Measurements from ENCODE around the gene USP50.
"Not testable (repeated sequence)": the region's sequence is repeated elsewhere in the genome, so short reads cannot be mapped to it uniquely, and the experiment has no call there.

The USP50 gene

DNA sequence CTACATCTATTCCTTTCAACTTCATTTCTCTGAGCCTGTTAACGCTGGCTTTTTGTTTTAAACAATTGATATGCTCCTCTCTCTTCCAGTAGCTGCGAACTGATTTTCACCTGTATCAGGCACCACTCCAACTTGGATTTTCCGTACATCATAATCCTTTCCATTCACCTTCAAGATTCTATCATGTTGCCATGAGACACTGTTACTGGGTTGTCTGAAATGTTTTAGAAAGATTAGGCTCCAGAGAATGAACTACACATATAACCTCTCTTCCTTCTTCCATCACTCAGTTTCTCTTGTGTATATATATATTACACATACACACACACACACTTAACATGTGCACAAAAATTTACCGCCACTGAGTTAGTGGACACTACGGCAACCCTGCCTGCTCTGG lies at the start of gene USP50:
TSS of gene USP50 (minus strand) at position 101 of the 400 bp plus-strand sequence. CDS start 141 bp downstream, outside the sequence.
- no peak within 1 kb of the TSS for H3K4me3 ChIP-seq
- in situ Hi-C loops (cut with MboI; ENCODE audit: low sequenced_read_pairs): no loop called here

DNA sequence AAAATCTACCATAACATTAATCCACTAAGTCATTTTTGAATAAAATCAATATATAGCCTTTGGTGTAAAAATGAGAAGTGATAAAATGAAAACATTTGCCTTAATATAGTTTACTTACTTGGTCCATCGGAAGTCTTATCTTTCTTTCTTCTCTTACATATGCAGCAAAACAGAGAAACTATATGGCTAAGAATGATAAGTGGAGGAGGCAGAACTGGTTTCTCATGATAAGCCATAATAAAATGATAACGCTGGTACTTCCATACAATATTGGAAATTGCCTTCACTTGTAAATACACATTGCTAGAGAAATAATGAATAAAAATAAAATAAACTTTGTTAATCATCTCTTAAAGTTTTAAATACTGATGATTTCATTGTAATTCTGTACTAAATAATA lies 47.8 kb upstream of the USP50 start:
- in situ Hi-C loops (cut with MboI; ENCODE audit: low sequenced_read_pairs): no loop called here
- Histone ChIP-seq H3K9me3 (no peaks in the 10 kb centered on the region), H3K4me1 (no peaks in the 10 kb centered on the region), H3K4me3 (no peak overlapping the region), H3K36me3 (replicated peaks) (peaks cover 53% of the 10 kb centered on the region), H3K27me3 (ENCODE audit: low read depth) (no peaks in the 10 kb centered on the region)
- DNase-seq (ENCODE audit: low spot score in 2 of 2): no peak

More for the DNA sequence above, at the start of gene USP50:
- Histone ChIP-seq H3K9me3 (no peaks in the 10 kb centered on the region), H3K4me1 (no peaks in the 10 kb centered on the region), H3K36me3 (replicated peaks) (no peaks in the 10 kb centered on the region), H3K27me3 (ENCODE audit: low read depth) (peaks cover 20% of the 10 kb centered on the region)
- DNase-seq (ENCODE audit: low spot score in 2 of 2): no peak

DNA sequence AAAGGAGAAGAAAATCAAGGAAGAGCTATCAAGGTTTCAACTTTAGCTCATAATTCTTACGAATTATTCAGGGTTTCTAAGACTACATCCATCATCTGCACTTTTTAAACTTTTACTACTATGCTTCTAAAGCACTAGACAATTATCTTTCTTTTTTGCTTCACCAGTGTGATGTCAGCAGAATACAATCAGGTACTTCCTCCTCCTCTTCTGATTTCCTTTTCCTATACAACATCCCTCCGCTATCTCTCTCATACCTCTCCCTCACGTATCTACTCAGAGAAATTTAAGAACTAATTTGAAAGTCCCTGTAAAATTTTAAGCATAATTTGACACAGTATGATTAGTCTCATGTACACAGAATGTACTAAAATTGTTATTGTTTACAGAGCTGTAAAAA lies 47.3 kb upstream of the USP50 start:
- Histone ChIP-seq H3K9me3 (no peaks in the 10 kb centered on the region), H3K27me3 (ENCODE audit: low read depth) (no peaks in the 10 kb centered on the region), H3K4me3 (no peak overlapping the region), H3K36me3 (replicated peaks) (peaks cover 50% of the 10 kb centered on the region), H3K4me1 (no peaks in the 10 kb centered on the region)
- in situ Hi-C loops (cut with MboI; ENCODE audit: low sequenced_read_pairs): no loop called here
- no peak for DNase-seq (ENCODE audit: low spot score in 2 of 2)

DNA sequence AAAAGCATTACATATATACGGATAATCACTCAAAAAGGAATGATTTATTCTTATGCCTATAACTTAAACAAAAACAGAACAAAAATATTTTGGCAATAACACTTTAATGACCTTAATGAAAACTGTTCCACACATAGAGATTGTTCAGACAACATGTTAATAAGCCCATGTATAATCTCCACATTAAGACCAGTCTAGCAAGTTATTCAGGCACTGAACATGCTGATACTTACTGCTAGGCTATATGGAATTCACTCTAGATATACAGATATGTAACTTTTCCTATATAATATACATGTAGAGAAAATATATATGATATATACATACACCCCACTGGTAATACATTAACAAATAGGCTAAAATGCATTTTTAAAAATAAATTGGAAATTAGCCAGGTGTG lies 43.8 kb upstream of the USP50 start:
- Histone ChIP-seq H3K36me3 (replicated peaks) (peaks cover 53% of the 10 kb centered on the region), H3K4me1 (no peaks in the 10 kb centered on the region), H3K4me3 (no peak overlapping the region), H3K9me3 (no peaks in the 10 kb centered on the region), H3K27me3 (ENCODE audit: low read depth) (no peaks in the 10 kb centered on the region)
- in situ Hi-C loops (cut with MboI; ENCODE audit: low sequenced_read_pairs): no loop called here
- no peak for DNase-seq (ENCODE audit: low spot score in 2 of 2)

DNA sequence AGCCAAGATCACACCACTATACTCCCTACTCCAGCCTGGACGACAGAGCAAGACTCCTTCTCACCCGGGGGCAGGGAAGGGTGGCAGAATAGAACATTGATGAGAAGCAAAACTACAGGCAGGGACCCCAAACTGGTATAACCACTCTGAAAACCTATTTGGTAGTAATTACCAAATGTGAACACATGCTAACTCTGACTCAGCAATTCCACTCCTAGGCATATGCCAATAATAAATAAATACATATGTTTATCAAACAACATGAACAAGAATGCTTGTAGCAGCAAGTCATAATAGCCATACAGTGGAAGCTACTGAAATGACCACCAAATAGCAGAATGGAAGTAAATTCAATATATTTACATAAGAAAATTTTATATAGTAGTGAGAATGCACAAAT lies 31.0 kb upstream of the USP50 start:
- Histone ChIP-seq H3K4me1 (no peaks in the 10 kb centered on the region), H3K36me3 (replicated peaks) (peaks cover 38% of the 10 kb centered on the region), H3K4me3 (no peak overlapping the region), H3K9me3 (no peaks in the 10 kb centered on the region), H3K27me3 (ENCODE audit: low read depth) (no peaks in the 10 kb centered on the region)
- DNase-seq (ENCODE audit: low spot score in 2 of 2): no peak
- in situ Hi-C loops (cut with MboI; ENCODE audit: low sequenced_read_pairs): no loop called here

DNA sequence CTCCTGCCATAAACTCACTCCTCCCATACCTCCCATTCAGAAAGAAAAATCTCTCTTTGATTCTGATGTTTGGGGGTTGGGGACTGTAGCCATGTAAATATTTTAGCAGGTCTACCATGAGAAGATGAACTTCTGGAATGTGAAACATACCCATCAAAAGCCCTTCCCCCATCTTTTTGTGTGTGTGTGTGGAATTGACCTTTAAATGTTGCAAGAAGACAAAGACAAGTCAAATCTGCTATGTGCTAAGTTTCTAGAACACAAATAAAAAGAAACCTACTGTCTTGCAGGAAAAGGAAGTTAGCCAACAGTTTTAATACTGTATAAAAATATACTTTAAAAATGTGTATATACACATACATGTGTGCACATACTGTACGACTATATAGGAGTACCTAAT lies 29.7 kb upstream of the USP50 start:
- no peak for DNase-seq (ENCODE audit: low spot score in 2 of 2)
- in situ Hi-C loops (cut with MboI; ENCODE audit: low sequenced_read_pairs): no loop called here
- peaks cover 41% of the 10 kb centered on the region for H3K36me3 ChIP-seq (replicated peaks)

DNA sequence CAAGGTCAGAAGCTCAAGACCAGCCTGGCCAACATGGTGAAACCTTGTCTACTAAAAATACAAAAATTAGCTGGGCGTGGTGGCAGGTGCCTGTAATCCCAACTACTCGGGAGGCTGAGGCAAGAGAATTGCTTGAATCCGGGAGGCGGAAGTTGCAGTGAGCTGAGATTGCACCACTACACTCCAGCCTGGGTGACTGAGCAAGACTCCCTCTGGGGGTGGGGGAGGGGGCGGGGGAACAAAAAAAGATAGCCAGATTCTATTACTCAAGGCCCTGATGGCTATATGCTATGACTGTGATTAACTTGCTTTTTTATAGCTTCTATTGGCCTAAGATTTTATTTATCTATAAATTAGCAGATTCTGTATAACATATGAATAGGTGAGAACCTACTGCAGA lies 27.4 kb upstream of the USP50 start:
- H3K4me3 ChIP-seq; in situ Hi-C loops (cut with MboI; ENCODE audit: low sequenced_read_pairs); H3K27me3 ChIP-seq (ENCODE audit: low read depth); DNase-seq (ENCODE audit: low spot score in 2 of 2); H3K9me3 ChIP-seq; H3K4me1 ChIP-seq: not testable (repeated sequence)
- H3K36me3 ChIP-seq (replicated peaks): peaks cover 48% of the 10 kb centered on the region

More for the DNA sequence above, 29.7 kb upstream of the USP50 start:
- Histone ChIP-seq H3K4me3 (no peak overlapping the region), H3K4me1 (no peaks in the 10 kb centered on the region), H3K9me3 (no peaks in the 10 kb centered on the region), H3K27me3 (ENCODE audit: low read depth) (no peaks in the 10 kb centered on the region)

DNA sequence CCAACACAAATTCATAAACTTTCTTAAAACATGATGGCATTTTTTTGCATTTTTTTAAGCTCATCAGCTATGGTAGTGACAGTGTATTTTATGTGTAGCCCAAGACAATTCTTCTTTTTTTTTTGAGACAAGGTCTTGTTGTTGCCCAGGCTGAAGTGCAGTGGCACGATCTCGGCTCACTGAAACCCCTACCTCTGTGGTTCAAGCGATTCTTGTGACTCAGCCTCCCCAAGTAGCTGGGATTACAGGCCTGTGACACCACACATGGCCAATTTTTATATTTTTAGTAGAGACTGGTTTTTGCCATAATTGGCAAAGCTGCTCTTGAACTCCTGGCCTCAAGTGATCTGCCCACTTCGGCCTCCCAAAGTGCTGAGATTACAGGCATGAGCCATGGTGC lies 17.3 kb upstream of the USP50 start:
- Histone ChIP-seq H3K9me3 (no peaks in the 10 kb centered on the region), H3K4me3 (no peak overlapping the region), H3K4me1 (no peaks in the 10 kb centered on the region), H3K27me3 (ENCODE audit: low read depth) (no peaks in the 10 kb centered on the region), H3K36me3 (replicated peaks) (peaks cover 10% of the 10 kb centered on the region)
- in situ Hi-C loops (cut with MboI; ENCODE audit: low sequenced_read_pairs): no loop called here
- DNase-seq (ENCODE audit: low spot score in 2 of 2): no peak

DNA sequence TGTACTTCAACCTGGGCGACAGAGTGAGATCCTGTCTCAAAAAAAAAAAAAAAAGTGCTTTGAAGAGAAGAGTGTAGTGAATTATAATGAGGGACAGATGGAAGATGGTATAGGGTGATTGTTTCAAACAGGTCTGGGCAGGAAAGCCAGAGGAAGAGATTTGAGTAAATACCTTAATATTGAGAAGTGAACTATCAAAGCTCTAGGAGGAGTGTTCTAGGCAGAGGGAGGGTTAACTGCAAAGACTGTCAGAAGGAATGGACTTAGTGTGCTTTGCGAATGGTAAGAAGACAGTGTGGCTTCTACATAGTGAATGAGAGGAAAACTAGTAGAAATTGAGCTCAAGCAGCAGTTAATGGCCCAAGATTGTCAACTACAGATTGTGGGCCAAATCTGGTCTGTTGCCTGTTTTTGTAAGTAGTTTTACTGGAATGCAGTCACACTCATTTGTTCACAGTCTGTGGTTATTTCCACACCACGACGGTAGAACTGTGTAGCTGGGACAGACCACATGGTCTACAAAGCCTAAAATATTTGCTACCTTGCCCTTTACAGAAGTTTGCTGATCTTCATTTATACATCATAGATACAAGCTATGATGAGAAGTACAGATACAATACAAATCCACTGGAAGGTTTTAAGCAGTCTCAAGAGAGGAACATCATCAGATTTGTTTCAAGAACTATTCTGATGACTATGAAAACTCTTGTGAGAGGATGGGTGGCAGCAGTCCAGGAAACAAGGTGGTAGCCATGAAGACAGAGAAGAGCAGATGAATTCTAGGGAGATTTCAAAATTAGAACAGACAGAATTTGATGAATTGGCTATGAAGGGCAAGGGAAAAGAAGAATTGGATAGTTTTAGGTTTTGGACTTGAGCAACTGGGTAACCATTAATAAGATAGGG lies 16.5 kb upstream of the USP50 start:
- Histone ChIP-seq H3K4me3 (no peak overlapping the region), H3K9me3 (no peaks in the 10 kb centered on the region), H3K36me3 (replicated peaks) (peaks cover 10% of the 10 kb centered on the region), H3K4me1 (no peaks in the 10 kb centered on the region), H3K27me3 (ENCODE audit: low read depth) (no peaks in the 10 kb centered on the region)
- in situ Hi-C loops (cut with MboI; ENCODE audit: low sequenced_read_pairs): no loop called here
- DNase-seq (ENCODE audit: low spot score in 2 of 2): no peak

DNA sequence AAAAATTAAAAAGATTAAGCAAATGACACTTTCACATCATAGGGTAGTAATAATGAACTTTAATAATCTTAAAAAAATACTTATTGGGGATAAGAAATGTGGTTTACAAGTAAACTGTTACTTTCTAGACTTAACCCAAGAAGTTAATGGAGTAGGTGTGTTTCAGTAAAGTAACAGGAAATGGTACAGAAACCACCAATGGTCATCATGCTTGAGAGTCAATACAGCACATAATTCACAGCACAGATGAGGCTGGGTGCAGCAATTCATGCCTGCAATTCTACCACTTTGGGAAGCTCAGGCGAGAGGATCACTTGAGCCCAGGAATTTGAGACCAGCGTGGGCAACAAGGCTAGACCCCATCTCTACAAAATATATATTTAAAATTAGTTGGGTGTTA lies 11.5 kb upstream of the USP50 start:
- peaks cover 3% of the 10 kb centered on the region for H3K36me3 ChIP-seq (replicated peaks)
- H3K27me3 ChIP-seq (ENCODE audit: low read depth): no peaks in the 10 kb centered on the region
- no peak overlapping the region for H3K4me3 ChIP-seq
- no peaks in the 10 kb centered on the region for H3K4me1 ChIP-seq
- in situ Hi-C loops (cut with MboI; ENCODE audit: low sequenced_read_pairs): no loop called here
- DNase-seq (ENCODE audit: low spot score in 2 of 2): no peak
- H3K9me3 ChIP-seq: no peaks in the 10 kb centered on the region

DNA sequence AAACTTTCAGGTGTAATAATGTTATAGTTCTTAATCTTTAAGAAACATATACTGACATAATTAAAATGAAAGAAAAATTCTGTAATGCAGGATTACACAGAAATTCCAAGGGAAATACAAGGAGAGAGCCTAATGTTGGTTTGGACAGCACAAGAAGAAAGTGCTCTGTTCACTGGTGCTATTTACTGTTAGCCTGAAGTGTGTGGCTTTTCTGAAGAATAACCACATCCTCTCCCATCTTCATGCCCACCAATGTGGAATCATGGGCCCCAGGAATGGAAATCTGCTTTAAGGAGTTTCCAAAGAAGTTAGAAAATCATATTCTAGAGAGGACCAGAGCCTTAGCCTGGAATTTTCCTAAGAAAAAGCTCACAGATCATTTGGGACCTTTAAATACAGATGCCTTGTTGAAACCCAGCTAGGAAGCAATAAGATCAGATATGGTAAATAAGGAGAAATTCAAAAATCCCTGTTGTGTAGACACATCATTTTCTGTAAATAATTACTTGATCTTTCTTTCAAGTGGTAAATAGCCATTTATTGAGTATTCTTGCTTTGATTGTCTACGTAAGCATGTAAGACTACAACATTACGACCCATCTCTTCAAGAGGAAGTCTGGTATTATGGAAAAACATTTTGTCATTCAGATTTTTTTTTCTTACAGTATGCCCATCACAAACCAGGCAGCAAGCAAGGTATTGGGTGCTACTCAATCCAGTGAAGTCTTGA lies 10.3 kb upstream of the USP50 start:
- H3K36me3 ChIP-seq (replicated peaks): peaks cover 3% of the 10 kb centered on the region
- no peak overlapping the region for H3K4me3 ChIP-seq
- DNase-seq (ENCODE audit: low spot score in 2 of 2): no peak
- H3K9me3 ChIP-seq: no peaks in the 10 kb centered on the region
- H3K4me1 ChIP-seq: no peaks in the 10 kb centered on the region
- in situ Hi-C loops (cut with MboI; ENCODE audit: low sequenced_read_pairs): no loop called here
- no peaks in the 10 kb centered on the region for H3K27me3 ChIP-seq (ENCODE audit: low read depth)

DNA sequence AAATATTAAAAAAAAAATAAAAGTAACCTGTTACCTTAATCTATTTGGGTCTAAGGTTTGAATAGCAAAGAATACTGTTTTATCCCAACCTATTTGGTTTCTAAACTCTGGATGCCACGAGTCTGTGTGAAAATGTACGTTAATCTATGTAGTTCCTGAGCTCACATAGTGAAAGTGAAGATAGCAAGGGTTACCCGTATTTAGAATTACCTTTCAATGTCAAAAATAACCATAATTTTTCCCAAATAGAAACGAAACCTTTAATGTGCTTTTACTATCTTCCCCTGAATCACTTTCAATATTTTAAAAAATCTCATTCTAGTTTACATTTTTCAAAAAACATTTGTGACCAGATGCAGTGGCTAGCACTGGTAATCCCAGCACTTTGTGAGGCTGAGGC lies 5.8 kb upstream of the USP50 start:
- DNase-seq (ENCODE audit: low spot score in 2 of 2): no peak
- Histone ChIP-seq H3K27me3 (ENCODE audit: low read depth) (no peaks in the 10 kb centered on the region), H3K4me3 (no peak overlapping the region), H3K36me3 (replicated peaks) (no peaks in the 10 kb centered on the region), H3K9me3 (no peaks in the 10 kb centered on the region), H3K4me1 (no peaks in the 10 kb centered on the region)
- in situ Hi-C loops (cut with MboI; ENCODE audit: low sequenced_read_pairs): no loop called here

DNA sequence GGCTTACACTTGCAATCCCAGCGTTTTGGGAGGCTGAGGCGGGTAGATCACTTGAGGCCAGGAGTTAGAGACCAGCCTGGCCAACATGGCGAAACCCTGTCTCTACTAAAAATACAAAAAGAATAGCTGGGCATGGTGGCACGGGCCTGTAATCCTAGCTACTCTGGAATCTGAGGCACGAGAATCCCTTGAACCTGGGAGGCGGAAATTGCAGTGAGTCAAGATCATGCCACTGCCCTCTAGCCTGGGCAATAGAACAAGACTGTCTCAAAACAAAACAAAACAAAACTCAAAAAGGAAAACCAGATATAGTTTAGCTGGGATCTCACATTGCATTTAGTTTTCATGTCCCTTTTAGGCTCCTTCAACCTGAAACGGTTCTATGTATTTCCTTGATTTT lies 2.9 kb upstream of the USP50 start:
- Histone ChIP-seq H3K27me3 (ENCODE audit: low read depth) (peaks cover 10% of the 10 kb centered on the region), H3K36me3 (replicated peaks) (no peaks in the 10 kb centered on the region), H3K9me3 (no peaks in the 10 kb centered on the region), H3K4me3 (no peak overlapping the region), H3K4me1 (no peaks in the 10 kb centered on the region)
- in situ Hi-C loops (cut with MboI; ENCODE audit: low sequenced_read_pairs): no loop called here
- no peak for DNase-seq (ENCODE audit: low spot score in 2 of 2)

DNA sequence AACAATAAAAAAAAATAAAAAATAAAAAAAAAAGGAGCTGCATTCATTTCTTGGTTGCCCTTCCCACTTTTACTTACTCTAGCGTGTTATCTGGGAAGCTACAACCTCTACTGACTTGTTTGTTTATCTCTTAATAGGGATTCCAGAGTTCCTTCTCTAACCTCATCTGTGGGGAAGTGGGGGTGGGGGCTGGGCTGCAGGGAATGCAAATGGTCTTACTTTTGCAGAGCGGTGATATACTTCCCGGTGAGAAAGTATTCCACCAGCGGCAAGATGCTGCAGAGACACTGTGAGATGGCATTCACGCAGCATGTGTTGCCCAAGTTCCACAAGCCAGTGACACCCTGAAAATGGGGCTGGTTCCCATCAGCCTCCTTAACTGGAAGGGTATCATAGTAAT lies 2.1 kb downstream of the USP50 start:
- H3K27me3 ChIP-seq (ENCODE audit: low read depth): peaks cover 20% of the 10 kb centered on the region
- no peak overlapping the region for H3K4me3 ChIP-seq
- no peaks in the 10 kb centered on the region for H3K4me1 ChIP-seq
- no peak for DNase-seq (ENCODE audit: low spot score in 2 of 2)
- no peaks in the 10 kb centered on the region for H3K36me3 ChIP-seq (replicated peaks)
- in situ Hi-C loops (cut with MboI; ENCODE audit: low sequenced_read_pairs): no loop called here
- no peaks in the 10 kb centered on the region for H3K9me3 ChIP-seq
